IMR-90 (cell line): ENCODE data around the gene NT5DC1. TPM values are rescaled to one million over a fixed set of nuclear protein-coding genes. Genes with fewer than 3 reads are reported as not detected.

ENCODE experiments used
- ATAC-seq: fragments of 200-7000 bp; cut with Tn5 transposase; 2 replicates; pipeline ENCODE4 v1.9.1; 2020; ENCODE audit warnings: low read depth, mild to moderate bottlenecking, moderate library complexity
- BruUV-seq: library from RNA; stranded (reverse); fragments of 400-500 nt; replicated peaks from 2 replicates; lab custom pipeline; 2021; lab: Mats Ljungman, UMichigan
- CTCF ChIA-PET: fragments of 300-600 bp; formaldehyde crosslinking; extraction: SDS; loops from one replicate; lab custom pipeline; 2021; ENCODE audit warnings: antibody characterized with exemption; lab: Yijun Ruan, JAX
- POLR2A ChIA-PET: fragments of 300-600 bp; sonication (Branson Sonifier 250); formaldehyde crosslinking; loops from one replicate; lab custom pipeline; 2022; ENCODE audit warnings: antibody characterized with exemption; ENCODE audit not compliant: unreplicated experiment; lab: Charles Lee
- DNase-seq: peaks from one replicate; pipeline ENCODE4 v3.0.0; 2013
- H2AFZ ChIP-seq: replicated peaks from 2 replicates; pipeline ENCODE3; 2013; ENCODE audit warnings: low read length, mild to moderate bottlenecking; ENCODE audit not compliant: poor library complexity
- H2AK5ac ChIP-seq: 2 replicates; pipeline ENCODE4 v1.6.1; 2013; ENCODE audit warnings: low read depth, low read length, inconsistent platforms
- H2AK9ac ChIP-seq: replicated peaks from 2 replicates; pipeline ENCODE3; 2013; ENCODE audit warnings: mild to moderate bottlenecking, low read depth, low read length, moderate library complexity; ENCODE audit not compliant: poor library complexity
- H2BK120ac ChIP-seq: 2 replicates; pipeline ENCODE4 v1.6.1; 2013; ENCODE audit warnings: low read depth, low read length, inconsistent platforms
- H2BK15ac ChIP-seq: 3 replicates; pipeline ENCODE4 v1.6.1; 2013; ENCODE audit warnings: low read depth, low read length, inconsistent platforms
- H2BK20ac ChIP-seq: 2 replicates; pipeline ENCODE4 v1.6.1; 2013; ENCODE audit warnings: low read depth, mild to moderate bottlenecking, inconsistent platforms, low read length, moderate library complexity
- H2BK5ac ChIP-seq: 2 replicates; pipeline ENCODE4 v1.6.1; 2013; ENCODE audit warnings: mild to moderate bottlenecking, low read depth, low read length, inconsistent platforms; ENCODE audit not compliant: poor library complexity, severe bottlenecking
- H3K14ac ChIP-seq: replicated peaks from 2 replicates; pipeline ENCODE4 v1.6.1; 2013; ENCODE audit warnings: low read depth, low read length, inconsistent platforms
- H3K18ac ChIP-seq: 2 replicates; pipeline ENCODE4 v1.6.1; 2013; ENCODE audit warnings: low read depth, low read length, control low read depth
- H3K23ac ChIP-seq: 2 replicates; pipeline ENCODE4 v1.6.1; 2013; ENCODE audit warnings: low read depth, low read length, inconsistent platforms
- H3K27ac ChIP-seq: 2 replicates; pipeline ENCODE4 v1.5.1; 2013; ENCODE audit warnings: mild to moderate bottlenecking, control low read depth, low read length; ENCODE audit not compliant: insufficient read depth
- H3K27me3 ChIP-seq: 2 replicates; pipeline ENCODE4 v1.6.1; 2013; ENCODE audit warnings: low read length; ENCODE audit not compliant: control insufficient read depth, insufficient read depth
- H3K36me3 ChIP-seq: 2 replicates; pipeline ENCODE4 v1.6.1; 2013; ENCODE audit warnings: low read length, mixed read lengths; ENCODE audit not compliant: control insufficient read depth, insufficient read depth
- H3K4ac ChIP-seq: 2 replicates; pipeline ENCODE4 v1.6.1; 2013; ENCODE audit warnings: low read depth, low read length, inconsistent platforms
- H3K4me1 ChIP-seq: 2 replicates; pipeline ENCODE4 v1.6.1; 2013; ENCODE audit warnings: low read length, mixed read lengths; ENCODE audit not compliant: control insufficient read depth, insufficient read depth
- H3K4me2 ChIP-seq: 2 replicates; pipeline ENCODE4 v1.6.1; 2013; ENCODE audit warnings: low read depth, mild to moderate bottlenecking, control low read depth, low read length, moderate library complexity
- H3K4me3 ChIP-seq: 2 replicates; pipeline ENCODE4 v1.5.1; 2013; ENCODE audit warnings: low read depth, mild to moderate bottlenecking, control low read depth, low read length, moderate library complexity; ENCODE audit not compliant: insufficient read depth
- H3K56ac ChIP-seq: 2 replicates; pipeline ENCODE4 v1.6.1; 2013; ENCODE audit warnings: low read length, inconsistent platforms; ENCODE audit not compliant: insufficient read depth; ENCODE audit errors: extremely low read depth
- H3K79me1 ChIP-seq, 2 experiments: 2 replicates each; pipeline ENCODE4 v1.6.1; 2013; ENCODE audit warnings: low read length in 2 of 2, inconsistent platforms in 1 of 2, low read depth in 1 of 2
- H3K9ac ChIP-seq: 2 replicates; pipeline ENCODE4 v1.6.1; 2013; ENCODE audit warnings: low read depth, low read length, control low read depth
- H3K9me1 ChIP-seq: 2 replicates; pipeline ENCODE4 v1.6.1; 2013; ENCODE audit warnings: low read length, inconsistent platforms; ENCODE audit not compliant: insufficient read depth
- H3K9me3 ChIP-seq: 2 replicates; pipeline ENCODE4 v1.6.1; 2013; ENCODE audit warnings: low read length; ENCODE audit not compliant: control insufficient read depth, insufficient read depth
- H4K20me1 ChIP-seq: 2 replicates; pipeline ENCODE4 v1.6.1; 2013; ENCODE audit warnings: low read length, inconsistent platforms; ENCODE audit not compliant: insufficient read depth
- H4K5ac ChIP-seq: 2 replicates; pipeline ENCODE4 v1.6.1; 2013; ENCODE audit warnings: mild to moderate bottlenecking, low read depth, low read length, control low read depth
- H4K8ac ChIP-seq, 2 experiments: 2 replicates each; pipeline ENCODE4 v1.6.1; 2013; ENCODE audit warnings: low read depth in 2 of 2, low read length in 2 of 2, control low read depth in 1 of 2, inconsistent platforms in 1 of 2
- H4K91ac ChIP-seq: 2 replicates; pipeline ENCODE4 v1.6.1; 2013; ENCODE audit warnings: low read depth, low read length, inconsistent platforms; ENCODE audit not compliant: insufficient read depth
- BHLHE40 ChIP-seq: fragments of 150-350 bp; IDR thresholded peaks from 2 replicates; pipeline ENCODE4 v1.6.1; 2016; ENCODE audit warnings: mild to moderate bottlenecking, low read depth, low read length
- CHD1 ChIP-seq: IDR thresholded peaks from 2 replicates; pipeline ENCODE4 v1.6.1; 2012; ENCODE audit warnings: low read depth, low read length, improper control_type of control experiment
- CTCF ChIP-seq: conservative IDR thresholded peaks from 2 replicates; pipeline ENCODE4 v1.5.1; 2012; ENCODE audit warnings: mild to moderate bottlenecking, low read depth, low read length, improper control_type of control experiment
- FOS ChIP-seq: fragments of 150-350 bp; IDR thresholded peaks from 2 replicates; pipeline ENCODE4 v1.6.1; 2016; ENCODE audit warnings: low read depth, low read length
- MAFK ChIP-seq: IDR thresholded peaks from 2 replicates; pipeline ENCODE4 v1.6.1; 2012; ENCODE audit warnings: low read depth, low read length, improper control_type of control experiment
- MAZ ChIP-seq: IDR thresholded peaks from 2 replicates; pipeline ENCODE4 v1.6.1; 2012; ENCODE audit warnings: low read depth, mild to moderate bottlenecking, low read length, improper control_type of control experiment, moderate library complexity, borderline replicate concordance
- MXI1 ChIP-seq: IDR thresholded peaks from 2 replicates; pipeline ENCODE4 v1.6.1; 2012; ENCODE audit warnings: low read depth, mild to moderate bottlenecking, low read length, moderate library complexity, borderline replicate concordance
- NFE2L2 ChIP-seq: fragments of 150-350 bp; IDR thresholded peaks from 2 replicates; pipeline ENCODE4 v1.6.1; 2016; ENCODE audit warnings: low read depth, mild to moderate bottlenecking, low read length
- POLR2A ChIP-seq: IDR thresholded peaks from 2 replicates; pipeline ENCODE4 v1.6.1; 2012; ENCODE audit warnings: mild to moderate bottlenecking, low read depth, low read length
- RAD21 ChIP-seq: IDR thresholded peaks from 2 replicates; pipeline ENCODE4 v1.6.1; 2012; ENCODE audit warnings: low read length, improper control_type of control experiment
- RCOR1 ChIP-seq: IDR thresholded peaks from 2 replicates; pipeline ENCODE4 v1.6.1; 2012; ENCODE audit warnings: mild to moderate bottlenecking, low read length, improper control_type of control experiment; ENCODE audit not compliant: insufficient replicate concordance
- RFX5 ChIP-seq: IDR thresholded peaks from 2 replicates; pipeline ENCODE4 v1.8.0; 2012; ENCODE audit warnings: low read depth, mild to moderate bottlenecking, low read length, moderate library complexity
- SMC3 ChIP-seq: fragments of 150-350 bp; IDR thresholded peaks from 2 replicates; pipeline ENCODE4 v1.6.1; 2016; ENCODE audit warnings: low read depth, mild to moderate bottlenecking, antibody characterized with exemption, low read length, moderate library complexity
- WGBS, 2 experiments: methylation state at CpG; one replicate each; pipeline versions ENCODE4 v1.1.5 to v1.1.7; 2013; ENCODE audit warnings: missing lambda C conversion rate in 2 of 2; ENCODE audit not compliant: insufficient read length in 1 of 2; ENCODE audit errors: extremely low coverage in 2 of 2; 5-methylcytosine and 5-hydroxymethylcytosine counted together
- dilution Hi-C: fragments of 300-500 bp; cut with HindIII; formaldehyde crosslinking; loops from one replicate; pipeline ENCODE4 v1.14.3; 2018; ENCODE audit warnings: low sequenced_read_pairs; ENCODE audit not compliant: unreplicated experiment
- in situ Hi-C: fragments of 300-500 bp; cut with MboI; formaldehyde crosslinking; loops from 3 replicates; pipeline ENCODE4 v1.14.3; 2019; ENCODE audit warnings: low sequenced_read_pairs, inconsistent platforms, mixed read lengths
- intact Hi-C: fragments of 100-400 bp; cut with micrococcal nuclease; formaldehyde crosslinking; loops from 2 replicates; pipeline ENCODE4 v1.10.0; 2022
- polyA plus RNA-seq, 3 experiments: library from polyadenylated mRNA; depleted of rRNA; stranded (reverse); fragments of >200 nt; gene quantifications; 2 replicates each; pipeline ENCODE4 v1.2.3, GENCODE V29; 2012; ENCODE audit warnings: low replicate concordance in 1 of 3
- total RNA-seq: library from RNA; depleted of rRNA; stranded (reverse); fragments of >200 nt; gene quantifications from 2 replicates; pipeline ENCODE4 v1.2.3, GENCODE V29; 2012
- TF ChIP-seq, protein P1 (sequence below): fragments of 150-350 bp; IDR thresholded peaks from 2 replicates; pipeline ENCODE4 v1.6.1; 2017; ENCODE audit warnings: mild to moderate bottlenecking, antibody characterized with exemption, low read length, low read depth

NT5DC1 gene
- total and polyA plus RNA-seq, 2 of the 4 experiments (the other 2 are of a cell fraction), result 11.7 to 16.8 TPM

DNA sequence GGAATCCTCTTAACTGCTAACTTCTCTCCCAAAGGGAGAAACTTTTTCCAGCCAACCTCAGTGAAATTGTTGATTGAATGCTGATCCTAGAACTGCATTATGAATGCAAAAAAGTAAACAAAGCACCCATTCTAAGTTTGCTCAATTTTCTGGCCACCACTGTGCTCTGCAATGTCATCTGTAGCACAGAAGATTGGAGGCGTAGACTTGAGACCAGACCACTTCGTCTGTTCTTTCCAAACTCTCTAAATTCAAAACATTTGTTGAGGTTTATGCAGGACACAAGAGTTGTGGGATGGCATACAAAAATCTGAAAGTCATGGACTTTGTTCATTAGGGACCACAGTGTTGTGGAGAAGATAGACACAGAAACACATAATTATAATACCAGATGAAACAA is 190.1 kb downstream of the NT5DC1 start:
- POLR2A ChIA-PET, result no interaction called here
- no TSS peak for BruUV-seq
- no peak overlapping the region for H4K5ac ChIP-seq
- 0 out of 2 replicates have a peak overlapping the region, but pooled peaks have one; percentile 19 for H3K14ac ChIP-seq
- DNase-seq (no peak), ATAC-seq (no peak)
- TF ChIP-seq CHD1 (no peak), FOS (no peak), CTCF (no peak), MXI1 (no peak), RAD21 (no peak), BHLHE40 (no peak), RFX5 (no peak), RCOR1 (no peak), NFE2L2 (no peak), POLR2A (no peak), MAZ (no peak), SMC3 (no peak), MAFK (no peak)
- TF ChIP-seq, protein P1, sequence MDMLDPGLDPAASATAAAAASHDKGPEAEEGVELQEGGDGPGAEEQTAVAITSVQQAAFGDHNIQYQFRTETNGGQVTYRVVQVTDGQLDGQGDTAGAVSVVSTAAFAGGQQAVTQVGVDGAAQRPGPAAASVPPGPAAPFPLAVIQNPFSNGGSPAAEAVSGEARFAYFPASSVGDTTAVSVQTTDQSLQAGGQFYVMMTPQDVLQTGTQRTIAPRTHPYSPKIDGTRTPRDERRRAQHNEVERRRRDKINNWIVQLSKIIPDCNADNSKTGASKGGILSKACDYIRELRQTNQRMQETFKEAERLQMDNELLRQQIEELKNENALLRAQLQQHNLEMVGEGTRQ, result no peak
- no peaks in the 10 kb centered on the region for H3K9me3 ChIP-seq
- H2BK120ac ChIP-seq, result no peak overlapping the region
- H2AFZ ChIP-seq, result no peak overlapping the region
- H3K9ac ChIP-seq, result no peak overlapping the region
- no peaks in the 10 kb centered on the region for H4K20me1 ChIP-seq
- no peak overlapping the region for H2BK15ac ChIP-seq
- CTCF ChIA-PET, result no interaction called here
- no peak overlapping the region for H2AK9ac ChIP-seq
- H2AK5ac ChIP-seq, result no peak overlapping the region
- H3K27me3 ChIP-seq, result no peaks in the 10 kb centered on the region
- no peaks in the 10 kb centered on the region for H3K36me3 ChIP-seq
- no peaks in the 10 kb centered on the region; the same call in 1 of the 2 replicates for H3K4me1 ChIP-seq
- no peaks in the 10 kb centered on the region for H3K9me1 ChIP-seq
- no peak overlapping the region for H2BK5ac ChIP-seq
- no peak overlapping the region for H3K27ac ChIP-seq
- no peak overlapping the region for H3K56ac ChIP-seq
- H4K8ac ChIP-seq, result no peak overlapping the region
- H4K91ac ChIP-seq, result no peak overlapping the region
- no peak overlapping the region for H3K4me3 ChIP-seq
- intact Hi-C loops (loop anchor here (2.0 kb wide), 1 partner anchor 108 kb away; no protein-coding TSS in a partner anchor), dilution Hi-C loops (no loop called here), in situ Hi-C loops (loop anchor here (10.0 to 25.0 kb wide), 2 partner anchors 147 to 244 kb away; no protein-coding TSS in a partner anchor)
- no peak overlapping the region for H3K23ac ChIP-seq
- H3K18ac ChIP-seq, result peak overlapping the region; percentile 4; the same call in 1 of the 2 replicates
- H3K79me1 ChIP-seq, result peaks cover 0 to 3% of the 10 kb centered on the region in 2 experiments; a peak in 2 of 4 replicates
- H3K4me2 ChIP-seq, result no peak overlapping the region
- H2BK20ac ChIP-seq, result no peak overlapping the region
- no CpG with 5 or more reads among the region's 2 CpGs for WGBS, 2 experiments
- H3K4ac ChIP-seq, result no peak overlapping the region
